Upper lobe of left lung (tissue), 4 donors: ENCODE measurements around the gene IRX2.

Experiments
- CTCF ChIP-seq, 6 experiments: fragments of 450-650 bp in 4 of 6; fragments of 200-600 bp in 2 of 6; sonication (generic) in 2 of 6; IDR thresholded peaks; one replicate each; pipeline ENCODE4 v1.5.1; 2016 to 2019; ENCODE audit warnings: antibody characterized with exemption in 6 of 6
- POLR2A ChIP-seq, 4 donors: fragments of 450-650 bp; IDR thresholded peaks; one replicate each; pipeline ENCODE4 v1.5.1; 2016 to 2017; ENCODE audit warnings: antibody characterized with exemption in 4 of 4, mild to moderate bottlenecking in 2 of 4
- POLR2AphosphoS5 ChIP-seq, 2 donors: sonication (generic); formaldehyde crosslinking; IDR thresholded peaks; one replicate each; pipeline ENCODE4 v1.5.1; 2017; ENCODE audit warnings: antibody characterized with exemption in 2 of 2

- peak in 3 of 6 experiments; percentile 7 to 18 (median 11) for TF ChIP-seq CTCF (IDR thresholded peaks at IDR 0.05)
- TF ChIP-seq POLR2A (IDR thresholded peaks at IDR 0.05) = no peak
- TF ChIP-seq POLR2AphosphoS5 (IDR thresholded peaks at IDR 0.05) = no peak
Measured at GRCh38 chr5:2783223-2783622, 31.7 kb upstream of the IRX2 start.
